Measurements from ENCODE around the gene TMEM256.

TMEM256 gene

GRCh38 chr17:7403977-7404736 lies at the start of gene TMEM256:
TMEM256 (minus strand) TSS chr17:7404097; CDS start chr17:7404084, 13 bp downstream.
- peak; percentile 90 for DNase-seq

GRCh38 chr17:7448461-7448860 lies 44.6 kb upstream of the TMEM256 start:
- DNase-seq = no peak

DNA sequence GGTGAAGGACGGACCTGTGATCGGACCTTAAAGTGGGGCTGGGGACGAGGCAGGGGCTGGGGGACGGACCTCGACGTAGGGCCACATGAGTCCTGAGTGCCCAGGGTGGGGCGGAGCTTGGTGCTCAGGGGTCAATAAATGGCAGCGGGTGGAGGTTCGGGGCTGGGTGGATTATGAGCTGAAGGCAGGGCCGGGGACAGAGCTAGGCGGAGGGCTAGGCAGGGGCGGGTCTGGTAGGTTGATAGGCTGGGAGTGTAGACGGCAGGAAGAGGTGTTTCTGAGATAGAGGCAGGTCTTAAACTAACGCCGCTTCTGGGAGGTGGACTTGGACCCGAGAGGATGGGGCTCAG lies 41.7 kb upstream of the TMEM256 start:
- no peak for DNase-seq

DNA sequence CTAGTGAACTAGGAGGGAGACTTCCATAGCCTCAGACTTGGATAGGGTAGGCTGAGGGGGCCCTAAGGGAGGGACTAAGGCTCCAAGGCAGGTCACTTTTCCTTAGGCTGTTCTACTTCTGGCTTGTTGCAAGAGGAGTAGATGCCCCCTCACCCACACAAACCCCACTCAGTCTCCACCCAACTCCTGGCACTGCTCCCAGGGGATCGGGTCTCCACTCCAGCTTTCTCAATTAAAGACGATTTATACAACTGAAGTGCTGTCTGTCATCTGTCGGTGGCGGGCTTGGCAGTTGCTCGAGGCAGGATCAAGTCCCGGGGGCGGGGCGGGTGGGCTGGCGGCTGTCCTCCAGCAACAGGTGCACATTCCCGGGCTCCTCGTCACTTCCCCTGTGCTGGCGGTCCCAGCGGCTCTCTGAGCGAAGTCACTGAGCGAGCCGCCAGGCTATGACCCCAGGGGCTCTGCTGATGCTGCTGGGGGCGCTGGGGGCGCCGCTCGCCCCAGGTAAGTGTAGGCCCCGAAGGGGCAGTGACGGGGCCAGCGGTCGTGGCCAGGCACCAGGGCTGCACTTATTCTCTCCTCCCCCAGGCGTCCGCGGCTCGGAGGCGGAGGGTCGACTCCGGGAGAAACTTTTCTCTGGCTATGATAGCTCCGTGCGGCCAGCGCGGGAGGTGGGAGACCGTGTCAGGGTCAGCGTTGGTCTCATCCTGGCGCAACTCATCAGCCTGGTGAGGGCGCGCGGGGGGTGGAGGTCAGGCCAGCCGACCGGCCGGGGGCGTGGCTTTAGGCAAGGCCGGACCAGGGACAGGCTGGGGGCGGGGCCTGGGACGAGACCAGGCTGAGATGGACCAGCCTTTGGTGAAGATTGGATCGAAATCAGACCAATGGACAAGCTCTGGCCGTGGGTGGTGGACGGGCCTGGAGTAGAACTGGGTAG lies 41.1 kb upstream of the TMEM256 start, which contains the start of gene CHRNB1:
Gene CHRNB1 (plus strand): TSS at position 380 of the 937 bp plus-strand sequence. CDS start 67 bp downstream, at position 447.
- DNase-seq = no peak

DNA sequence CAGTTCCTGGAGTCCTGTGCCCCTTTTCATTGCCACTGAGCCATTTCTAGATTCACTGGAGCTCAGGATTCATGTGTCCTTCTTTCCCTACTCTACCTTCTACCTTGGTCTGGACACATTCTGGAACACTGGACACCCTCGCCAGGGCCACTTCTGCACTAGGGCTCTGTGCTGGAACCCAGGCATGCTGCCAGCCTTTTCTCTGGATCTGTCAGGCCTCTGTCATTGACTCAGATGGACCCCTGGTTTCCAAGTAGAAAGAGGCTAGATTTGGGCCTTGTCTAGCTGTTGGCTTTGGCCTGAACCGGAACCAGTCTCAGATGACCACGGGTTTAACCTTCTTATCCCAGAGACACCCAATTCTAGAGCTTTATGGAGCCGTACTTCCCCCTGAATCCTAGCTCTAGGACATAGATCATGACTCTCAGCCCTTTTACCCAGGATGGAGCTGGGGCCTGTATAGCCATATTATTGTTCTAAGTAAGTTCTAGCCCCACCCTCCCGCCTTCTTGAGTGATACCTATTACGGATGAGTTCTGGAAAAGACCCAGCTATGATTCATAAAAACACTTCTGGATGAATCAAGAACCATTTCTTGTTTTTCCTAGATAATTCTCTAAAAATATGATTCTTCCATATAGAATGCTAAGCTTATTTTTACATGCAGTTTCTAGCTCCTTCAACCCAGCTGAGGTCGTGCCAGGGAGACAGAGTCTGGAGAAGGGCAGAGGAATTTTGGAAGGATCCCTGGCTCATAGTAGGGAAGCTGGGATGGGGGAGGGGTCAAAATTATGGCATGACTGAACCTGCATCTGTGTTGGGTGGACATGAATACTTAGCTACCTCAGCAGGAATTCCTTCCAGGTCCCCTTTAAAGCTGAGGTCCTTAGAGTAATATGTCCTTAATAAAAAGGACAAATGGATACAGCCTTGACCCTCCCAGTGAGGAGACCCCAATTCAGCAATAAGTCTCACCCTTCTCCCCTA lies 39.9 kb upstream of the TMEM256 start:
- DNase-seq = no peak

DNA sequence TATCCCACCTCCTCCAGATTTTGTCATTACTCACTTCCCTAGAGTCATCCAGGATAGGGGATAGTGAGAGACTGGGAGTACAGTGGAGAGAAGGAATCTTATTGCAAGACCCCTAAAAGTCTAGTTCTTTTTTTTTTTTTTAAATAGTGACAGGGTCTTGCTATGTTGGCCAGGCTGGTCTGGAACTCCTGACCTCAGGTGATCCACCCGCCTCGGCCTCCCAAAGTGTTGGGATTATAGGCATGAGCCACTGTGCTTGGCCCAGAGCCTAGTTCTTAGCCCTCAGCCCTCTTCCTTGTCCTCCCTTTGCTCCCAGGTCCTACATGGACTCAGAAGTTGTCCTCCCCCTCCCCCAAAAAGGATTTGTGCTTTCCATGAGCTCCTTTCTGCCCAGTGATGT lies 38.2 kb upstream of the TMEM256 start:
- no peak for DNase-seq

GRCh38 chr17:7441266-7441665 lies 37.4 kb upstream of the TMEM256 start:
- no peak for DNase-seq

GRCh38 chr17:7440834-7441195 lies 36.9 kb upstream of the TMEM256 start:
- DNase-seq = no peak

- DNase-seq = no peak
Observed at GRCh38 chr17:7440113-7440833, 36.4 kb upstream of the TMEM256 start.

GRCh38 chr17:7439462-7440112 lies 35.7 kb upstream of the TMEM256 start, which contains the start of gene FGF11:
FGF11 (plus strand) TSS chr17:7439512; CDS start chr17:7439621, 109 bp downstream.
- no peak for DNase-seq

- no peak for DNase-seq
Observed at GRCh38 chr17:7438656-7439460, 35.0 kb upstream of the TMEM256 start.

GRCh38 chr17:7437950-7438614 lies 34.2 kb upstream of the TMEM256 start:
- DNase-seq = no peak

DNA sequence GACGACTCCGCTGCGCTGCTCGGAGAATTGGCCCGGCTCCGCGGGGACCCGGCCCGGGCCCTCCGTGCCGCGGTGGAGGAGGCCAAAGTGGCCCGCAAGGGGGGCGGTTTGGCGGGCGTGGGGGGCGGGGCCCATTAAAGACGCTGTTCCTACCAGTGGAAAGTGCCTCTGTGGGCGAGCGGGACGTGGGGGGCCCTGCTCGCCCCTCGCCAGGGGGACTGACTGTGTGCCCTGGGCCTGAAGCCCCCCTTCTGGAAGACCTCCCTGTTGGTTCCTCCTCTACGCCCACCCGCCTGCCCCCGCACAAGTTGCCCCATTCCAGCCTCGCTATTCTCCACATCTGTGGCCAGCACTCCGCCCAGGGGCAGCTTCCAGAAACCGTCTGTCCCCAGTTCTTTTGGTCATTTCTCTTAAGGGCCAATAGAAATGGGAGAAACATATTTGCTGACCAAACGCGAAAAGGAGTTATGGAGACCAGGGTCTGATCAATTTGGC lies 33.5 kb upstream of the TMEM256 start:
- no peak for DNase-seq

DNA sequence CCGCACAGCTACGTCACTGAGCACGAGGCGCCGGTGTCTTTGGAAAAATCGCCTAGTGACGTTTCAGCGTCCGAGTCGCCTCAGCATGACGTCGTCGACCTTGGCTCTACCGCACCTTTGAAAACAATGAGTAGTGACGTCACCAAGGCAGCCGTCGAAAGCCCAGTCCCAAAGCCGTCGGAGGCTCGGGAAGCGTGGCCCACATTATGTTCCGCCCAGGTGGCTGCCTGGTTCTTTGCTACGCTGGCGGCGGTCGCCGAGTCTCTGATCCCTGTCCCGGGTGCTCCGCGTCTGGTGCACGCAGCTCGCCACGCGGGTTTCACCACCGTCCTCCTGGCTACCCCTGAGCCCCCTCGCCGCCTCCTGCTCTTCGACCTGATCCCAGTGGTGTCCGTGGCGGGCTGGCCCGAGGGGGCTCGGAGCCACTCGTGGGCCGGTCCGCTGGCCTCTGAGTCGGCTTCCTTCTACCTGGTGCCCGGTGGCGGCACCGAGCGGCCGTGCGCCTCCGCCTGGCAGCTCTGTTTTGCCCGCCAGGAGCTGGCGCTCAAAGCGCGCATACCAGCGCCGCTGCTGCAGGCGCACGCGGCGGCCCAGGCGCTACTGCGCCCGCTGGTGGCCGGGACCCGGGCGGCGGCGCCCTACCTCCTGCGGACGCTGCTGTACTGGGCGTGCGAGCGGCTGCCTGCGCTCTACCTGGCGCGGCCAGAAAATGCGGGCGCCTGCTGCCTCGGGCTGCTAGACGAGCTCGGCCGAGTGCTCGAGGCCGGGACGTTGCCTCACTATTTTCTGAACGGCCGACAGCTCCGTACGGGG lies 32.9 kb upstream of the TMEM256 start:
- DNase-seq = peak; percentile 79

GRCh38 chr17:7435676-7436555 lies 32.0 kb upstream of the TMEM256 start:
- peak; percentile 65 for DNase-seq

DNA sequence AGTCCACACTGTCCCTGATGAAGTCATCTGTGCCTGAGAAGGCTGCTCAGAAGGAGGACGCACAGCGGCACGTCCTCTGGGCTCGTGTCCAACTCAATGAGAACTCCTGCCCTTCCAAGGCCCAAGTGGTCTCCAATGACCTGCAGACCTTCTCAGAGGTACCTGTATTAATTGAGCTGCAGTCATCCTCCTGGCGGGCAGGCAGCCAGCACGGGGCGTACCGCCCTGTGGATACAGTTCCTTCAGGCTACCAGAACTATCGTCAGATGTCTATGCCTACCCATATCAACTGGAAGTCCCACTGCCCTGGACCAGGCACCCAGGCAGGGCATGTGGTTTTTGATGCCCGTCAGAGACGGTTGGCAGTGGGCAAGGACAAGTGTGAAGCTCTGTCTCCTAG lies 28.4 kb upstream of the TMEM256 start:
- no peak for DNase-seq

DNA sequence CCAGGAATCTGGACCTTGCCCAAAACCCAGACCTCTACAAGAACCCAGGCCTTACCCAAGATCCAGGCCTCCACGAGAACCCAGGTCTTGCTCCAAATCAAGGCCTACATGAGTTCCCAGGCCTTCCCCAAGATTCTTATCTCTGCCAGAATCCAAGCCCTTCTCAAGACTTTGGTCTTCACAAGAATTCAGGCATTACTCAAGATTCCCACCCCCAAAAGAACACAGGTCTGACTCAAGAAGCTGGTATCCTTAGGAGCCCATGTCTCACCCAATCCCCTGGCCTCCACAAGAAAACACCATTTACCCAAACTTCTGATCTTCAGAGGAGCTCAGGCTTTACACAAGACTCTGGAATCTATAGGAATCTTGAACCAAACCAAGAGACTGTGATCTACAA lies 27.3 kb upstream of the TMEM256 start:
- DNase-seq = no peak

- no peak for DNase-seq
Observed at GRCh38 chr17:7429722-7430121, 25.8 kb upstream of the TMEM256 start.
